GM21528 (cell line): ENCODE results near the gene E2F6.

ENCODE experiments used
- ATAC-seq: cut with Tn5 transposase; IDR thresholded peaks from one replicate; pipeline ENCODE4 v1.9.1; 2021; ENCODE audit warnings: mild to moderate bottlenecking, moderate library complexity; ENCODE audit not compliant: unreplicated experiment, low FRiP score

The E2F6 gene, protein sequence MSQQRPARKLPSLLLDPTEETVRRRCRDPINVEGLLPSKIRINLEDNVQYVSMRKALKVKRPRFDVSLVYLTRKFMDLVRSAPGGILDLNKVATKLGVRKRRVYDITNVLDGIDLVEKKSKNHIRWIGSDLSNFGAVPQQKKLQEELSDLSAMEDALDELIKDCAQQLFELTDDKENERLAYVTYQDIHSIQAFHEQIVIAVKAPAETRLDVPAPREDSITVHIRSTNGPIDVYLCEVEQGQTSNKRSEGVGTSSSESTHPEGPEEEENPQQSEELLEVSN

DNA sequence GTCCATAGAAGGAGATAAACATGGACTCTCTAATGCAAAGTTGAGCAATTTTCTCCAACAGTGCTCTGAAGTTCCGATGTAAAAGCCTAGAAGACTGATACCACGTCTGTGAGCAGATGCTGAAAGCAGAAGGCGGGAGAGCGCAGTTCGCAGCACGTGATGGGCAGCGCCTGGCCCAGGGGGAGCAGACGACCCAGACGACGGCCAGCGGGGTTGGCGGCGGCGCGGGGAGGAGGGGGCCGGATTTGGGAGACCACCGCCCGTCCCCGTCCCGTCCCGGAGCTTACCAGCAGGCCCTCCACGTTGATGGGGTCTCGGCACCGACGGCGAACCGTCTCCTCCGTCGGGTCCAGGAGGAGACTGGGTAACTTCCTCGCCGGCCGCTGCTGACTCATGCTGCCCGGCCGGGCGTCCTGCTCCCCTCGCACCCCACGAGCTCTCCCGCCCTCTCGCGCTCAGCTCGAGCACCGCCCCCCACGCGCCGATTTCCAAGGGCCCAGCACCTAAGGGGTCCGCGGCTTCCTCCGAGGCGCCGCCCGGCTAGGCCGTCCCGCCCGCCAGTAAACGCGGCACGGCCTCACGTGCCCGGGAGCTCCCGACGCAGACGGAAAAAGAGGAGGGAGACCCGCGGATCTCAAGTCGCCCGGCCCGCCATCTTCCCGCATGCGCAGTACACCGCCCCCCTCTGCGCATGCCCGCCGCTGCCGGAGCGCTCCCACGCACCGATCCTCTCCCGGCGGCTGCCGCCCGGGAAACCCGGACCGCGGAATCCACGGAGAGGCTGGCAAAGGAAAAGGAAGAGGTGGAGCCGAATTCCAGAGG lies at the start of gene E2F6:
TSS of gene E2F6 (minus strand) at position 677 of the 822 bp plus-strand sequence. CDS start at position 395, 282 bp downstream.
- ATAC-seq = peak; percentile 67

DNA sequence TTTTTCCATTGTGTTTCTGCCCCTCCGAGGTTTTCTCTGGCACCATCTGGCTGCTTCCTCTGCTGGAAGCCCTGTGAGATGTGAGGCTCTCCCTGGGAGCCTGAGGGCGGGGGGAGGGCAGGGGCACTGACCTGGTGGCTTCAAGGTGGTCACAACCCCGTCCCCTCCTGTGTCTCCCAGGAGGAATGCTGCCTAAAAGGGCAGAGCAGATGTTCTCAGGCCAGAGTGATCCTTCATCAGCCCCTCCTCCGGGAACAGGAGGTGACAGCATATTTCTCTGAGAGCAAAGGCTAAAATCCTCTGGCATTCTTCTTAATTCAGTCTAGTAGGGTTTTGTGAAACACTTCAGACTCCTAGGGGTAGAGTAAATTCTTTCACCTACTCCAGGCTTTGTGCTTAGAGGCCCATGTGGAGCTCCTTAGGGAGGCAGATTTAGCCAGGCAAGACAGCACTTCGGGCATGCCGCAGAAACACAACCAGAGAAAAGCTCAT lies 49.6 kb upstream of the E2F6 start:
- no peak for ATAC-seq

DNA sequence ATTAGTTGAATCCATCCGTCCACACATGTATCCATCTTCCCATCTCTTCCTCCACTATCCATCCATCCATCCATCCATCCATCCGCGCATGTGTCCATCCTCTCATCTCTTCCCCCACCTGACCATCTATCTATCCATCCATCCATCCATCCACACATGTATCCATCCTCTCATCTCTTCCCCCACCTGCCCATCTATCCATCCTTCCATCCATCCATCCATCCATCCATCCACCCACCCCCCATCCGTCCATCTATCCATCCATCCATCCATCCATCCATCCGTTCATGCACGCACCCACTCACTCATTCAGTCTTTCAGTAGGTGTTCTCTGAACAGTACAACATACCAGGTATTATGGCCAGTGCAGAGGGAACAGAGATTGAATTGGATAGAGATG lies 48.9 kb upstream of the E2F6 start:
- no peak for ATAC-seq

DNA sequence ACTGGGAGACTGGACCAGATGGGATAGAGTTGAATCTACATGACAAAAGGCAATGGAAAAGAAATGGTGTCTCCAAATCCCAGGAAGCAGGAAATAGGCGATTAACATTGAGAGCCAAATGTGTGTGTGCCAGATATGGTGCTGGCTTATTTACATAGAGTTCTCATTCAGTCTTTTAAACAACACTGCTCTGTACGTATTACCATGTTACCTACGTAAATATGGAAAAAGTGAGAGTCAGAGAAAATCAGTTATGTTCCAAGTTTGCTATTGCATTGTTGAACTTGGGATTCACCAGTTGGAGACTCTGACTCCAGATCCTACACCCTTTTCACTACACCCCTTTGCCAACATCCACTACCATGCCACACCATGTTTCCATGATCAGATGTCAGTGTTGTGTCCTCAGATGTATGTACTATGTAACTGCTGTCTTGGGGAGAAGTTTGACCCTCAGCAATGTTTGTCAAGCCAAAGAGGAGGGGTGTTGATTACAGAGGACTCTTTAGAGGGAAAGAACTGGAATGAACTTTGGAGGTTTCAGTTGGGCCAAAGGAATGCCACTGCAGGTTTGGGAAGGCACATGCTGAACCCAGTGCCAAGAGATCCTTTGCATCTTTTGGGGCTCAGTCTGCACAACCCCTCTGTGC lies 48.2 kb upstream of the E2F6 start:
- ATAC-seq = no peak

DNA sequence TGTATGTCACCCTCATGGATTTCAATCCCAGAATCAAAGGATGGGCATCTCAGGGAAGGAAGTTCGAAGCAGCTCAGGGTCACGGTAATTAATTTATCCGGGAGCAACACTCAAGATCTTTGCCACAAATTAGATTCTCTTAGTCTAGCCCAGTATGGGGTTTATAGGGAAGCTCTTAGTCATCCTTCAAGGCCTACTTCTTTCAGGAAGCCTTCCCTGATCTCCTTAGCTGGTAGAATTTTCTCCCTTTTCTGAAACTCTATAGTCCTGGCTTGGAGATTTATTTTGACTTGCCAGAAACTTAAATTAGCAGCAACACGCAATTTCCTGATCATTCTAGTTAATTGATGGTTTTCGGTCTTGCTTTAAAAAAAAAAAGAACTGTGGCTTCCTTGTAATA lies 47.4 kb upstream of the E2F6 start:
- ATAC-seq = no peak

DNA sequence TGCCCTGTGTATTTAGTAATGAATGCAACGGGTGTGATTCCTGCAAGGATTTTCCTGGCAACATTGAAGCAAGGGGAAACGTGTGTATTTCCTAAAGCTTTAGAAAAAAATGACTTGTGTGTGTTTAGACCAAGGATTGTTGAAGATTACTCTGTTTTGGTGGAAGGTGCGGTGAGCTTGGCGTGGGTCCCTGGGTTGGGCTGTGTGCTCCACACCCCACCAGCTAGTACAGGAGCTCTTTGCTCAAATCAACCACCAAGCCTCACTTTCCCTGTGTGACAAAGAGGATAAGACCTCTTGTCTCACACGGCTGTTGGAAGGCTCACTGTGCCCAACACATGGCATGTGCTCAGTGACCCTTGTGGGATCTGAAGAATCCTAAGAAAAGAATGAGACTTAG lies 46.5 kb upstream of the E2F6 start:
- no peak for ATAC-seq

DNA sequence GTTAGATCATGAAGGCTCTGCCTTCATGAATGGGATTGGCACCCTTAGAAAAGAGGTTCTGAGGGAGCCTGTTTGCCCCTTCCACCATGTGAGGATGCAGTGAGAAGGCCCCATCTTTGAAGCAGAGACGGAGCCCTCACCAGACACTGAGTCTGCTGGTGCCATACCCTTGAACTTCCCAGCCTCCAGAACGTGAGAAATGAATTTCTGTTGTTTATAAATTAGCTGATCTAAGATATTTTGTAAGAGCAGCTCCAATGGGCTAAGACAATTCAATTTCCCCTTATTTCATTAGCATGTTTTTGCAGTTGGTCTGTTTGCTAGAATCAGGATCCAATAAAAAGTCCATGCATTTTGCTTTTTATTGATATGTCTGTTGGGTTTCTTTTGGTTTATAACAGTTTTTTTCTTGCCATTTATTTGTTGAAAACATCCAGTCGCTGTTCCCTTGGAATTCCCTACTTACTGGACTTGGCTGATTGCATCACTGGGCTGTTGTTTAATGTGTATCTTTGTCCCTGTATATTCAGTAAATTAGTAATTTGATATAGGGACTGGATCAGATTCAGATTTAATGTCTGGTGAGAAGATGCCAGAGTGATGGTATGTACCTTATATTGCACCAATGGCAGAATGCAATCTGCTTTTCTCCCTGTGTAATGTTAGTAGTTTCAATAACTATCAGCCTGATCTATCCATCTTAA lies 43.8 kb upstream of the E2F6 start:
- ATAC-seq = no peak

DNA sequence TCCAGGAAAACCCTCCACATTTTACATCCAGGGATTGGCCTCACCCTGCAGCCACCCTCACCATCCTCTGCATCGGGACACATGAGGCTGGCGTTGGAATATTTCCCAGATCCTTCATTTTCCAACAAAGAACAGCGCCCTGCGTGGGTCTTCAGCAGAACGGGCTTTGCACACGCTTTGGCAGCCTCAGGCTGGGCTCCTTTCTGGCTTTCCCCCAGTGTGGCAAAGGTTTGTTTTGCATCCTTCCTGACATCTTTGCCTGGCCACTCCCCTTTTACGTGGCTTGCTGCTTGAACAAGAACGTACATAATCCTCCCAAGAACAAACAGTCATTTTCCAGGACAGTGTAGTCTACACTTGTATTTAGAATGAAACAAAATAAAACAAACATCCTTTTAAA lies 42.3 kb upstream of the E2F6 start:
- no peak for ATAC-seq

DNA sequence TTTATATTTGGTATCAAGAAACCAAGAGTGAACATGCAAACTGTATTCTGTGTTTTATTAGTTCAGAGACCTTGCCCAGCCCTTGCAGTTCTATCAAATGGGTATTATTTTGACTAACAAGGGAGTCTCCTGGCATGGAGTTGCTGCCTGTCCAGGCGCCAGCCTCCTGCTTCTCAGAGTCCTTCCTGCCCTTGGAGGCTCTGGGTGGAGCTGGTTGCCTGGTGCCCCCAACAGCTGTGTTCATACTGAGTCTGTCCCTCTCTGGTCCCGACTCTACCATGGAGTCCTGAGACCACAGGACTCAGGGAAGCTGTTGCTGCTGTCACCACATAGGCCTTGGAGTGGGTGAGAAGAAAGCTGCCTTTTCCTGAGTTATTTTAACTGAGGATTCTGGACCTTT lies 41.6 kb upstream of the E2F6 start:
- no peak for ATAC-seq

DNA sequence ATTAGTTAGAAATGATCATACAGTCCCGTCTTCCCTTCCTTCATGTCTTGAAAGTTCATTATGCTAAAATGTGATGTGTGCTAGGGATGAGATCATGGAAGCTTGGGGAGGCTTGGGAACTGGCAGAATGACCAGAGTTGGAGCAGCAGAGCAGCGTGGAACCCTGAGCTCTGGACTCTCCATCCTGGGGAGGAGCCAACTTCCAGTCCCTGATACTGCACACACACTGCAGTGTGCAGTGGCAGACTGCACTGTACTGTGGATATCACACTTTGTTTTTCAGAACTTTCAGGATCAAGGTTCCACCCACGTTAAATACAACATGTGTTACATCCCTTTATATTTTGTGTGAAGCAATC lies 40.6 kb upstream of the E2F6 start:
- ATAC-seq = no peak

DNA sequence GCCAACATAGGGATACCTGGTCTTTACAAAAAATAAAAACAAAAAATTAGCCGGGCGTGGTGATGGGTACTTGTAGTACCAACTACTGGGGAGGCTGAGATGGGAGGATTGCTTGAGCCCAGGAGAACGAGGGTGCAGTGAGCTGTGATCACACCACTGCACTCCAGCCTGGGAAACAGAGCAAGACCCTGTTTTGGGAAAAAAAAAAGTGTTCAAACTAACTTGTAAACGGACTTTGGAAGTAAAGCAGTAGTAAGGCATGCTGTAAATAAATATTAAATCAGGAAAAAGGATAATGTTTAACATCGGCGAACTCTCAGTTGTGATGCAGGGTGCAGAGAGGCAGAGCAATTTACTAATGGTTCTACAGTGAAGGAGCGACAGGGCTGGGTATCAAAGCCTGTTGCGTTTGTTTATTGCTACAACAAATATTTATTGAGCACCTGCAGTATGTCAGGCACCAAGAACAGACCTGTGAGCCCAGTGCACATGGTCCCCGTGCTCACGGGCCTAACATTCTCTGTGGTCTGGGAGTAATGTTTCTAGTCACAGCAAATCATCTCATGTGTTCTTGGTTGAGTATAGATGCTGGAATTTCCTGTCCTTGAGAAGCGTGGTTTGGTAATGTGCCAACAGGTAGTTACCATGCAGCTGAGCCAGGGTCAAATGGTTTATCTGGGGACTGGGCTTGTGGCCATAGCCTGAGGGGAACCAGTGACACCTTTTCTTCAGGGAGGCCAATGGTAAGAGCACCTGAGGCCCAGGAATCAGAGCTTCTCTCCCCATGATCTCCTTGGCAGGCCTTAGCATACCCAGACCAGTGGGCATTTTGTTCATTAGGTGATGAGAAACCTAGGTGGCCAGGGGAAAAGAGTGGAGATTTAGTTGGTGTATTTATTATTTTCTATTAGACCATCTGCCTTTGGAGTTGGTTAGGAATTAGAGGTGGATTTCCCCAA lies 40.0 kb upstream of the E2F6 start:
- ATAC-seq = peak; percentile 56

DNA sequence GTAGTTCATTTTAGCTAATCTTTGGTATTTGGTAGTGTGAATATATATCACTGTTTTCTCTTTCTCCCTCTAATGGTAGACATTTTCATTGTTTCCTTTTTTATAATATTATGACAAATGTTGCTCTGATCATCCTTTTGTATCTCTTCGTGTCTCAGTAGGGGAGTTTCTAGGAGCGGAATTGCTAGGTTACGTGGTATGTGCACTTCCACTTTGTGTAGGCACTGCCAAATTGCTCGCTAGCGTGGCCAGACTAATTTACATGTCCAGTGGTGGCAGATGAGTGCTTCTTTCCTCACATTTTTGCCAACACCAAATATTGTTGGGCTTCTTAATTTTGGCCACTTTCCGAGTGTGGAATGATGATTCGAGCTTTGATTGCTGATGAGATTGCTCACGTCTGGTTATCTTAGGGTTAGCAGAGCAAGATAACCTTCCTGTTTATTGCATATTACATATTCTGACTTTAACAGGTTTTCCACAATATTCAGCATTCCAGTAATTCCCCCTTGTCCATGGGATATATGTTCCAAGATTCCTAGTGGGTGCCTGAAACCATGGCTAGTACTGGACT lies 37.5 kb upstream of the E2F6 start:
- no peak for ATAC-seq

DNA sequence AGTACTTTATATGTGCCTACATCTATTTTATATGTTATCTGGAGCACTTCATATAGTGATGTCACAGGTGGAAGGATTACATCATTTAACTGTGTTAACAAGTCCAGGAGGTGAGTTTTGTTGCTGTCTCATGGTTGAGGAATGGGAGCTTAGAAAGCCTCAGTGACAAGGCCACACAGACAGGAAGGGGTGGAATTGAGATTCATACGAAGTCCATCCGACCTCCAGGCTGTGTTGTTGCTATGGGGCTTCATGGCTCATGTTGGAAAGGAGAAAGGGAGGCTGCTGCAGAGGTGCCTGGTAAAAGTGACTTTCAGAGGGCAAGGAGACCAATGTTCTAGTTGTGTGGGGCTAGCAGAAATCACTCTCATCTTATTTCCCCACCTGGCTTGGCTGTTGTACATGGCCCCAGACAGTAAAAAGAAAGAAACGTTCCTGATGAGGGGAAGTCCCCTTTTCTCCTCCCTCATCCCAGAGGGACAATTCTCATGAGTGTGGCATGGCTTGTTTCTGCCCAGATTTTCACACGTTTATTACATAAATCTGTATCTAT lies 36.9 kb upstream of the E2F6 start:
- ATAC-seq = no peak

DNA sequence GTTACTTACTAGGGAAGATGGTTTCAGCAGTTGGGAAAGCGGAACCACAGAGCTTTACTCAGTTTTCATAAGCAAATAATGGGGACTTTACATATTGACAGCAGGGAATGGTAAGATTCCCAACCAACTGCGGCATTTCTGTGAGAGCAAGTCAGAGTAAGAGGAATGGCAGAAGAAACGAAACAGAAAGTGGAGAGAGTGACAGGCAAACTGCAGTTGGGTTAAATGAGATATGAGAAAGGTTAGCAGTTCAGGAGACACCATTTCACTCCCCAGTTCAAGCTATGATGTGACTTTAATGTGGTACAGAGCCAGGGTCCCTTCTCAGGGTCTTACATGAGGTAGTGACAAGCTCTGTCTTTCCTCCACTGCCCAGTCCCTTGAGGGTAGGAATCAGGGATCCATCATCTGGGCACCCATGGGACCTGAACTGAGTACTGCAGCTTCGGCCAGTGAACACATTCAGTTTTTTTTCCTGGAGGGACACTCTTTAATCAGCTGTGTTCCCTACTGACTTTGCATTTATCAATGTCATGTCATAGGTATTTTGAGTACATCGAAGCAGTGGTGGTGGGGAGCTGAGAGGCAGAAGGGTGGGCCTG lies 34.8 kb upstream of the E2F6 start:
- ATAC-seq = peak; percentile 56

DNA sequence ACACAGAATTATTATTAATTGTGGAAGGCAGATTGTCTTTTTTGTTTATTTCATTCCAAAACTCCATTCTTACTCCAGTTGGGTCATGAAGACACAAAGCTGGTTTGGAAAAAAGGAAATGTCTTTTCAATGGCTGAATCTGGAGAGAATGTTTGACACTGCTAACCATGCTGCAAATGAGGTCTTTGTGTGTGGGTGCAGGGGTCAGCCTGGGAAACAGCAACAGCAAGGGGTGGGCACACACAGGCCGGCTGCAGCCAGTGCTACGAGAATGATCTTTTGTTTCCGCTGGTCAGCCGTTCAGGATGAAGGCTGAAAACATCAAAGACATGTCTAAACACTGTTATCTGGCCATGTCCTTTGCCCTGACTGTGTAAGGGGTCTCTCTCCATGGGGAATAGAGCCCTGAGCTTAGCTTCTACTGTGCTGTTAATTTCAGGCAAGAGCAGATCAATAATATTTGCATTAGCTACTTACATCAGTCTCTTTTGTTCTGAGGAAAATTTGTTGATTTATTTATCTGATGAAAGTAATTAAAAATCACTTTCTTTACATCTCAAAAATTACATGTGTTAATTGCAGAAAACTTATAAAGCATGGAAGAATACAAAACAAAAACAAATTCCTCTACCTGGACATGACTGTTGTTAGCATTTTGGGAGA lies 33.3 kb upstream of the E2F6 start:
- ATAC-seq = no peak

DNA sequence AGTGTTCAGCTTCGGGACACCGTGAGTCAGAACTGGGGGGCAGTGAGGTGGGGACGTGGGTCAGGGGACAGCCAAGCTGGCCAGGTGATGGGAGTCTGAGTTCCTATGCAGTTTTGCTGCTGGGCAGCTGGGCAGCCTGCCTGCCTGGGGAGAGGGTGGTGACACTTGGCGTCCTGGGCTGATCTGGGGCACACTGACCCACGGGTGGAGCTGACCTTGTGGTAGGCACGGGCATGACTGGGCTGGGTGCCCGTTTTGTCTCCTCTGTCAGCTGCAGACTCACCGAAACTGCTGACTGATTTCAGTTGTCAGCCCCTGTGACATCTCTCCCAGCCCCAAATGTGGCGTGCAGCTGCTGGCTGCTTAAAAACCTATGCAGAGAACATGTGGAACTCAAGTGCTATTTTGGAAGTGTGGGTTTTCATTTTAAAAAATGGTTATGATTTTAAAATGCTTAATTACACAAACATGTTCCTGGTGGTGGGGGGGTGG lies 32.6 kb upstream of the E2F6 start:
- ATAC-seq = peak; percentile 74

DNA sequence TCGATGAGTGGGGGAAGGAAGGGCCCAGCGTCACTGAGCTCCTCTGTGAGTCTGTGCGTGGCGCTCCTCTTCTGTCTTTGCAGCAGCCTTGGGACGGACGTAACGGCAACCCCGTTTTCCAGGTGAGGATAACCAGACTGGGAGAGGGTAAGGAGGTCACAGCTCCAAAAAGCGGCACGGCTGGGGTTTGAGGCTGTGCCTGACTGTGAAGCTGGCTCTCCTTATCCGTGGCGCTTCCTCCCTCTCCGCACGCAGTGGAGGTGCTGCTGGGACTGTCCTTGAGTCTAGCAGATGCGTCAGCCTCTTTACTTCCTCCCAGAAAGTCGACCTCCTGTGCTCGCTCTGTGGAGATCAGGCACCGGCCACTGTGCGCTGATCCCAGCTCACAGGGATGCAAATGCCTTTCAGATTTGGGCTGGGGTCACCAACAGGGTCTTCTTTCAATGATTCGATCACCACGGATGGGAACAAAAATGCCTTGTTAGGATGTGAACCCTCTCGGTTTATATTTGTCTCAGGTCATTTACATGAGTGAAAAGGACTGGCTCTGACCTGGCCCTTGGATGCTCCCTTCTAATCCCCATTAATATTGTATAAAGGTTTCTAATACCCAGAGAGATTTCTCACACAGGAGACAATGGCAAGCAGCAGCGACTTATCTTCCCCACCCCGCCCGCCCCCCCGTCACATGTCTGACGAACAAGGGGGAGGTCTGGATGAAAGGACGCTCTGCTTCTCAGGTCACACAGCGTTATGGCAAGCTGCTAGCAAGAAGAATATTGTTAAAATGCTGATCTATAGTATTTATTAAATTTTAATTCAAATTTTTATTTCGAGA lies 30.1 kb upstream of the E2F6 start:
- ATAC-seq = no peak
